Glutamatergic neuron (in vitro differentiated cells): ENCODE measurements around the gene ASB13. TPM values are rescaled to one million over a fixed set of nuclear protein-coding genes. Genes with fewer than 3 reads are reported as not detected.
A peak's percentile ranks its signal among the peaks of the same experiment; 100 is the strongest.

ENCODE experiments used
- DNase-seq: peaks from one replicate; pipeline ENCODE4 v3.0.0; 2022
- H3K27ac Mint-ChIP-seq: one replicate; pipeline ENCODE4 v1.8.0; 2020; ENCODE audit warnings: mild to moderate bottlenecking, mixed read lengths, inconsistent platforms; ENCODE audit not compliant: unreplicated experiment
- H3K27me3 Mint-ChIP-seq: one replicate; pipeline ENCODE4 v1.8.0; 2020; ENCODE audit warnings: mild to moderate bottlenecking, moderate library complexity, mixed read lengths, inconsistent platforms; ENCODE audit not compliant: unreplicated experiment
- H3K36me3 Mint-ChIP-seq: one replicate; pipeline ENCODE4 v1.8.0; 2020; ENCODE audit warnings: mild to moderate bottlenecking, mixed read lengths, inconsistent platforms; ENCODE audit not compliant: unreplicated experiment
- H3K4me1 Mint-ChIP-seq: one replicate; pipeline ENCODE4 v1.8.0; 2020; ENCODE audit warnings: mild to moderate bottlenecking, low read depth, mixed read lengths, inconsistent platforms; ENCODE audit not compliant: unreplicated experiment
- H3K4me3 Mint-ChIP-seq: one replicate; pipeline ENCODE4 v1.8.0; 2020; ENCODE audit warnings: mild to moderate bottlenecking, mixed read lengths, inconsistent platforms; ENCODE audit not compliant: unreplicated experiment
- H3K9me3 Mint-ChIP-seq: one replicate; pipeline ENCODE4 v1.8.0; 2020; ENCODE audit warnings: mild to moderate bottlenecking, moderate library complexity, mixed read lengths, inconsistent platforms; ENCODE audit not compliant: unreplicated experiment
- CTCF ChIP-seq: fragments of 200-600 bp; sonication (generic); IDR thresholded peaks from one replicate; pipeline ENCODE4 v1.5.0; 2021; ENCODE audit not compliant: partially characterized antibody, unreplicated experiment
- total RNA-seq: library from RNA; stranded (reverse); fragmentation: NEBNext Ultra II Directional; extraction: Animal tissue kit (Norgen Biotek cat#: 25700); gene quantifications from one replicate; pipeline ENCODE4 v1.2.1, GENCODE V29; 2021; ENCODE audit not compliant: unreplicated experiment

Gene ASB13
- total RNA-seq, 1 donor from 2014 or later: 13.9 TPM

GRCh38 chr10:5665373-5666007, 905 bp downstream of the ASB13 start:
- Mint-ChIP-seq H3K27ac (no peak overlapping the region), H3K27me3 (peaks cover 5% of the 10 kb centered on the region)
- no peak for DNase-seq

GRCh38 chr10:5663692-5664427, 2.5 kb downstream of the ASB13 start:
- Mint-ChIP-seq H3K9me3 (no peaks in the 10 kb centered on the region), H3K27ac (no peak overlapping the region), H3K27me3 (peaks cover 5% of the 10 kb centered on the region), H3K36me3 (no peaks in the 10 kb centered on the region), H3K4me3 (peak overlapping the region; percentile 71), H3K4me1 (peaks cover 18% of the 10 kb centered on the region)
- no peak for TF ChIP-seq CTCF
- DNase-seq: no peak

More at GRCh38 chr10:5665373-5666007, 905 bp downstream of the ASB13 start:
- Mint-ChIP-seq H3K4me3 (peak overlapping the region; percentile 83), H3K36me3 (no peaks in the 10 kb centered on the region), H3K9me3 (no peaks in the 10 kb centered on the region), H3K4me1 (peaks cover 10% of the 10 kb centered on the region)
- TF ChIP-seq CTCF: no peak

DNA sequence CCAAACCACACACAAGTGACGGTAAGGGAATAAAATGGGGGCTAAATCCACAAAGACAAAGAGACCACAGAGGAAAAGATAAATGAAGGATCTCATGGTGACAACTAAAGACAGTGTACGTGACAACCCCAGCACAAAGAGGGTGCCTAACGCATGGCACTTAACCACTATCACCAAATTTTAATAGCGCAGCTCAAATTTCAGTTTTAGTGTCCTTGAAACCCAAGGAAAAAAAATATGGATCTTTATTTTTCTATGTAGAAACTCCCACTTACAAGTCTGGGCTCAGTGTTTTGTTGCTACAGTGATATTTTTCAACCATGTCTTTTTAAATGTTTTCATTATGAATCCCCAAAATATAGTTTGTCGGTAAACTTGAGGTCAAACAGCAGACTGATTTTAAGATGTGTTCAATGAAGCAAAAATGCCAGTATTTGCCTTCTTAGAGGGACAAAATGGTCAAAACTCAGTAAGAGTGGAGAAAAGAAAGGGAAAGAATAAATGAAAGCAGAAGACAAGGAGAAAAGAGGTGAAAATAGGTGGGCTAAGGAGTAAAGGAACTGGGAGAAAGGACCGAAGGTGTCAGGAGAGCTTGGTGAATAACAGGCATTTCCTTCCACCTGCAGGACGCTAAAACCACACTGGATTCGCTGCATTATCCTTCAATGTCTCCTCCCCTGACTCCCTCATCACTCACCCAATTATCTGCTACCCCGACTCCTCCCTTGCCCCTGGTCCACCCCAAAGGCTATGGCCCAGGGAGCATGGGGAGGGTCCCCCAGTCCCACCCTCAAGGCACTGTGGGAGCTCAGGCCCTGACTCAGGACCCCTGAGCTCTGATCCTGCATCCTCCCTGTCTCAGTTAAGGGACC, 3.5 kb downstream of the ASB13 start:
- H3K27me3 Mint-ChIP-seq: peaks cover 8% of the 10 kb centered on the region
- peaks cover 18% of the 10 kb centered on the region for H3K4me1 Mint-ChIP-seq
- no peak for DNase-seq
- H3K9me3 Mint-ChIP-seq: no peaks in the 10 kb centered on the region
- no peak overlapping the region for H3K4me3 Mint-ChIP-seq
- H3K36me3 Mint-ChIP-seq: no peaks in the 10 kb centered on the region
- TF ChIP-seq CTCF: no peak
- no peak overlapping the region for H3K27ac Mint-ChIP-seq

DNA sequence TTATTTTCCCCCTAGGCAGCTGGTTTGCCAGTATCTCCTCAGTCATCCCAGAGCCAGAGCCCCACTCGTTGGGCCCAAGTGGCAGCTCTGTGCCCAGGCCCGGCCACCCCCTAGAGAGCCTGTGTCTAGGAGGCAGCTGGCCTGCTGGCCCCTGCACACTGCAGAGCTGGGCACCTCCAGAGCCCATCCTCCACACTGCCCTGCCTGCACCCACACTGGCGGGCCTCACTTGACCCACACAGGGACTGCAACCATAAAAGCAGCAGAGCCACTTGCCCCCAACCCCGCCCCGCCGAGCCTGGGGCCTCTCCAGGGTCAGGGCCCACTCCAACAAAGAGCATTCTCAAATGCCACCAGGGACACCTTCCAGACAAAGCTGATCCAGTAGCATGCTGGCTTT, 5.4 kb downstream of the ASB13 start:
- H3K36me3 Mint-ChIP-seq: no peaks in the 10 kb centered on the region
- no peak for TF ChIP-seq CTCF
- DNase-seq: no peak
- no peak overlapping the region for H3K4me3 Mint-ChIP-seq
- H3K27me3 Mint-ChIP-seq: peaks cover 3% of the 10 kb centered on the region
- no peaks in the 10 kb centered on the region for H3K9me3 Mint-ChIP-seq
- H3K27ac Mint-ChIP-seq: no peak overlapping the region
- H3K4me1 Mint-ChIP-seq: peaks cover 18% of the 10 kb centered on the region
